IgD-negative memory B cell (primary cell): ENCODE measurements around the gene FIZ1. TPM values are rescaled to one million over a fixed set of nuclear protein-coding genes. Genes with fewer than 3 reads are reported as not detected.

Experiments used
- H3K27ac Mint-ChIP-seq, 3 donors: one replicate each; pipeline ENCODE4 v1.8.0; 2020 to 2022; ENCODE audit warnings: mild to moderate bottlenecking in 3 of 3, mixed read lengths in 3 of 3, moderate library complexity in 1 of 3
- H3K27me3 Mint-ChIP-seq: one replicate; pipeline ENCODE4 v1.8.0; 2021; ENCODE audit warnings: mixed read lengths
- H3K36me3 Mint-ChIP-seq: one replicate; pipeline ENCODE4 v1.8.0; 2020; ENCODE audit warnings: mild to moderate bottlenecking, mixed read lengths
- H3K4me1 Mint-ChIP-seq, 3 donors: one replicate each; pipeline ENCODE4 v1.8.0; 2020 to 2022; ENCODE audit warnings: mixed read lengths in 3 of 3, mild to moderate bottlenecking in 1 of 3
- H3K4me3 Mint-ChIP-seq, 4 donors: one replicate each; pipeline ENCODE4 v1.8.0; 2020 to 2022; ENCODE audit warnings: mild to moderate bottlenecking in 4 of 4, mixed read lengths in 4 of 4, moderate library complexity in 3 of 4
- H3K9me3 Mint-ChIP-seq, 3 donors: one replicate each; pipeline ENCODE4 v1.8.0; 2020 to 2021; ENCODE audit warnings: mixed read lengths in 3 of 3, mild to moderate bottlenecking in 1 of 3
- polyA plus RNA-seq: library from polyadenylated mRNA; unstranded; fragments of 300-500 nt; fragmentation: Illumina TruSeq; gene quantifications from one replicate; pipeline ENCODE4 v1.2.3, GENCODE V29; 2021

FIZ1 gene
- polyA plus RNA-seq, 1 donor from 2014 or later, result 3.1 TPM

- peak overlapping the region in 2 of 3 donors; percentile 94 to 97 for H3K27ac Mint-ChIP-seq
- H3K9me3 Mint-ChIP-seq, result no peaks in the 10 kb centered on the region
- peak overlapping the region in 3 of 4 donors; percentile 85 to 99 (median 95) for H3K4me3 Mint-ChIP-seq
- H3K4me1 Mint-ChIP-seq, result peaks cover 6 to 16% (median 6%) of the 10 kb centered on the region in 3 donors
- peaks cover 2% of the 10 kb centered on the region for H3K36me3 Mint-ChIP-seq
- no peaks in the 10 kb centered on the region for H3K27me3 Mint-ChIP-seq
These were observed 24.2 kb upstream of the FIZ1 start for GRCh38 chr19:55623561-55623960.

GRCh38 chr19:55623130-55623529 is 23.8 kb upstream of the FIZ1 start:
- Mint-ChIP-seq H3K27ac (peak overlapping the region in 1 of 3 donors; percentile 97), H3K4me3 (peak overlapping the region in 1 of 4 donors; percentile 95)

GRCh38 chr19:55622242-55622969 is 23.1 kb upstream of the FIZ1 start:
- H3K27ac Mint-ChIP-seq, result no peak overlapping the region
- H3K36me3 Mint-ChIP-seq, result peaks cover 2% of the 10 kb centered on the region
- H3K4me1 Mint-ChIP-seq, result peaks cover 6 to 16% (median 6%) of the 10 kb centered on the region in 3 donors
- H3K4me3 Mint-ChIP-seq, result peak overlapping the region in 1 of 4 donors; percentile 55
- H3K9me3 Mint-ChIP-seq, result no peaks in the 10 kb centered on the region
- no peaks in the 10 kb centered on the region for H3K27me3 Mint-ChIP-seq

More at GRCh38 chr19:55623130-55623529, 23.8 kb upstream of the FIZ1 start:
- Mint-ChIP-seq H3K36me3 (peaks cover 2% of the 10 kb centered on the region), H3K27me3 (no peaks in the 10 kb centered on the region), H3K4me1 (peaks cover 6 to 16% (median 6%) of the 10 kb centered on the region in 3 donors), H3K9me3 (no peaks in the 10 kb centered on the region)

GRCh38 chr19:55621673-55622231 is 22.4 kb upstream of the FIZ1 start:
- Mint-ChIP-seq H3K4me1 (peaks cover 6 to 16% (median 6%) of the 10 kb centered on the region in 3 donors), H3K36me3 (peaks cover 2% of the 10 kb centered on the region), H3K27me3 (no peaks in the 10 kb centered on the region), H3K4me3 (no peak overlapping the region), H3K27ac (no peak overlapping the region), H3K9me3 (no peaks in the 10 kb centered on the region)

- no peaks in the 10 kb centered on the region for H3K9me3 Mint-ChIP-seq
- peaks cover 6 to 16% (median 6%) of the 10 kb centered on the region in 3 donors for H3K4me1 Mint-ChIP-seq
- no peak overlapping the region for H3K27ac Mint-ChIP-seq
- H3K27me3 Mint-ChIP-seq, result no peaks in the 10 kb centered on the region
- H3K4me3 Mint-ChIP-seq, result peak overlapping the region in 1 of 4 donors; percentile 41
- H3K36me3 Mint-ChIP-seq, result peaks cover 2% of the 10 kb centered on the region
These were observed 21.9 kb upstream of the FIZ1 start for GRCh38 chr19:55621205-55621672.

GRCh38 chr19:55620410-55621204 is 21.3 kb upstream of the FIZ1 start:
- Mint-ChIP-seq H3K4me3 (peak overlapping the region in 2 of 4 donors; percentile 41 to 58), H3K36me3 (peaks cover 2% of the 10 kb centered on the region), H3K27ac (peak overlapping the region in 2 of 3 donors; percentile 57 to 74), H3K4me1 (peaks cover 6 to 16% (median 6%) of the 10 kb centered on the region in 3 donors), H3K27me3 (no peaks in the 10 kb centered on the region), H3K9me3 (no peaks in the 10 kb centered on the region)

GRCh38 chr19:55619286-55619685 is 20.0 kb upstream of the FIZ1 start:
- Mint-ChIP-seq H3K27ac (no peak overlapping the region), H3K36me3 (peaks cover 2% of the 10 kb centered on the region)

GRCh38 chr19:55618426-55618825 is 19.1 kb upstream of the FIZ1 start:
- H3K4me1 Mint-ChIP-seq, result peaks cover under 1 to 9% (median 4%) of the 10 kb centered on the region in 3 donors
- no peaks in the 10 kb centered on the region for H3K9me3 Mint-ChIP-seq
- H3K27me3 Mint-ChIP-seq, result no peaks in the 10 kb centered on the region
- no peak overlapping the region for H3K4me3 Mint-ChIP-seq
- peak overlapping the region in 1 of 3 donors; percentile 83 for H3K27ac Mint-ChIP-seq
- peaks cover 2% of the 10 kb centered on the region for H3K36me3 Mint-ChIP-seq

More at GRCh38 chr19:55619286-55619685, 20.0 kb upstream of the FIZ1 start:
- Mint-ChIP-seq H3K27me3 (no peaks in the 10 kb centered on the region), H3K9me3 (no peaks in the 10 kb centered on the region), H3K4me3 (peak overlapping the region in 1 of 4 donors; percentile 43), H3K4me1 (peaks cover 4 to 10% (median 6%) of the 10 kb centered on the region in 3 donors)

- no peaks in the 10 kb centered on the region for H3K36me3 Mint-ChIP-seq
- peaks cover 2 to 8% (median 7%) of the 10 kb centered on the region in 3 donors for H3K4me1 Mint-ChIP-seq
- no peak overlapping the region for H3K27ac Mint-ChIP-seq
- no peak overlapping the region for H3K4me3 Mint-ChIP-seq
- H3K9me3 Mint-ChIP-seq, result no peaks in the 10 kb centered on the region
- H3K27me3 Mint-ChIP-seq, result no peaks in the 10 kb centered on the region
These were observed 18.1 kb upstream of the FIZ1 start for GRCh38 chr19:55617426-55617825.

GRCh38 chr19:55616395-55616875 is 17.1 kb upstream of the FIZ1 start:
- Mint-ChIP-seq H3K4me1 (peaks cover 9 to 18% (median 13%) of the 10 kb centered on the region in 3 donors), H3K36me3 (no peaks in the 10 kb centered on the region), H3K27me3 (no peaks in the 10 kb centered on the region), H3K9me3 (no peaks in the 10 kb centered on the region), H3K4me3 (no peak overlapping the region), H3K27ac (no peak overlapping the region)

GRCh38 chr19:55615543-55616394 is 16.5 kb upstream of the FIZ1 start:
- no peaks in the 10 kb centered on the region for H3K27me3 Mint-ChIP-seq
- H3K9me3 Mint-ChIP-seq, result no peaks in the 10 kb centered on the region
- no peak overlapping the region for H3K4me3 Mint-ChIP-seq
- H3K27ac Mint-ChIP-seq, result no peak overlapping the region
- peaks cover 10 to 23% (median 13%) of the 10 kb centered on the region in 3 donors for H3K4me1 Mint-ChIP-seq
- no peaks in the 10 kb centered on the region for H3K36me3 Mint-ChIP-seq

GRCh38 chr19:55614711-55615542 is 15.6 kb upstream of the FIZ1 start:
- Mint-ChIP-seq H3K27ac (no peak overlapping the region), H3K27me3 (no peaks in the 10 kb centered on the region), H3K36me3 (no peaks in the 10 kb centered on the region), H3K4me3 (no peak overlapping the region), H3K9me3 (no peaks in the 10 kb centered on the region), H3K4me1 (peaks cover 13 to 24% (median 13%) of the 10 kb centered on the region in 3 donors)

GRCh38 chr19:55613930-55614710 is 14.8 kb upstream of the FIZ1 start:
- Mint-ChIP-seq H3K36me3 (no peaks in the 10 kb centered on the region), H3K9me3 (no peaks in the 10 kb centered on the region), H3K27me3 (no peaks in the 10 kb centered on the region), H3K4me3 (no peak overlapping the region), H3K27ac (no peak overlapping the region), H3K4me1 (peaks cover 11 to 29% (median 13%) of the 10 kb centered on the region in 3 donors)
